Choroid plexus epithelial cell (primary cell): ENCODE measurements around the gene CERCAM.

Experiments
- DNase-seq: peaks from one replicate; pipeline ENCODE4 v3.0.0-alpha.2; 2010; ENCODE audit warnings: low read depth
- H3K4me3 ChIP-seq: 2 replicates; pipeline ENCODE4 v1.5.1; 2011; ENCODE audit warnings: low read depth, mild to moderate bottlenecking, control low read depth, low read length, moderate library complexity
- CTCF ChIP-seq: conservative IDR thresholded peaks from 2 replicates; pipeline ENCODE4 v1.5.1; 2011; ENCODE audit warnings: low read depth, mild to moderate bottlenecking, control low read depth, inconsistent platforms, low read length, moderate library complexity

Gene CERCAM

GRCh38 chr9:128382261-128382660, 38.4 kb upstream of the CERCAM start:
- TF ChIP-seq CTCF: no peak
- DNase-seq: no peak
- H3K4me3 ChIP-seq: no peak overlapping the region

- no peak for TF ChIP-seq CTCF
- DNase-seq: no peak
- no peak overlapping the region for H3K4me3 ChIP-seq
Observed at GRCh38 chr9:128383007-128383753, 37.5 kb upstream of the CERCAM start.

GRCh38 chr9:128383791-128384190, 36.9 kb upstream of the CERCAM start:
- no peak for DNase-seq
- H3K4me3 ChIP-seq: no peak overlapping the region
- no peak for TF ChIP-seq CTCF

GRCh38 chr9:128384801-128385495, 35.7 kb upstream of the CERCAM start:
- no peak for TF ChIP-seq CTCF
- no peak overlapping the region for H3K4me3 ChIP-seq
- no peak for DNase-seq

GRCh38 chr9:128385496-128386460, 34.9 kb upstream of the CERCAM start:
- DNase-seq: no peak
- no peak for TF ChIP-seq CTCF
- H3K4me3 ChIP-seq: no peak overlapping the region

GRCh38 chr9:128388150-128388549, 32.5 kb upstream of the CERCAM start:
- no peak overlapping the region for H3K4me3 ChIP-seq
- no peak for DNase-seq
- no peak for TF ChIP-seq CTCF
